ENCODE results near the gene CAMK1D.

CAMK1D gene

DNA sequence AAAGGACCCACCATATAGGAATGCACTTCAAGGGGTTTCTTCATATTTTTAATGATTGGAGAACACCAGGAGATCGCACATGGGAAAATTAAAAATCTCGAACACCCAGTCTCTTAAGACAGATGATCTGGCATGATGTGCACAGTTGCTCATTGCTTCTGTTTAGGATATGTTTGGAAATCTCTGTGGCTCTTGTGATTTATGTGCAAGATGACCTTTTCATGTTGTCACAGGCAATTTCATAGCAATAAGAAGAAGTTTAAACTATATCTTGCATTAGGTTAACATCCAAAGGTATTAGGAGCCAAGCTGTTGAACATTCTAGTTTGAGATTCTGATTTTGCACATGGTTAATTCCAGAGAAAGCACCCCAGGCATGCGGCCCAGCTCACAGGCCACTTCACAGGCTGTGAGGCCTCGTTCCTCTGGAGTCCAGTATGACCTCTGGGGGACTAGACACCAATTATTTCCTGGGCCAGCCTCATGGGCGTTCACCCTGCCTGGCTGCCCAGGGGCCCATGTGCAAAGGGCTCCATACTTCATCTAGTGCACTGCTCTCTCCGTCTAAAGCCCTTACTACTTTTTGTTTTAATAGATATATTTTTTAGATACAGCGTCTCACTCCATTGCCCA is 28.4 kb downstream of the CAMK1D start:
- no peak for DNase-seq

DNA sequence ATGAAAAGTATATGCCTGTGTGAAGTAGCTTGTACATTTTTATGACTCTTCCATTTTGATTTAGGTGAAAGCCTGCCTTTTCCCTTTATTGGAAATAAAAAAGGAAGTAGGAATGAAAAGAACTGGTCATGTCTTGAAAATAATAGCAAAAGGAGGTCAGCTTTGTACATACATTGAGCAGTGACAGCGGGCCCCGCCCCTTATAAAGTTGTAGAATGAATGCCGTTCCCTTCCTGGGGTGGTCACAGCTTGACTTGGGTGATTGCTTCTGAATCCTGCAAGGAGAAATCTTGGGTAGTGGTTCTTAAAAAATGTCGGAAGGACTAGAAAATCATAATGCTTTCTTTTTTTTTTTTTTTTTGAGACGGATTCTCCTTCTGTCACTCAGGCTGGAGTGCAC is 31.7 kb downstream of the CAMK1D start:
- DNase-seq, result no peak

- no peak for DNase-seq
These were observed 32.3 kb downstream of the CAMK1D start for GRCh38 chr10:12381536-12382156.

DNA sequence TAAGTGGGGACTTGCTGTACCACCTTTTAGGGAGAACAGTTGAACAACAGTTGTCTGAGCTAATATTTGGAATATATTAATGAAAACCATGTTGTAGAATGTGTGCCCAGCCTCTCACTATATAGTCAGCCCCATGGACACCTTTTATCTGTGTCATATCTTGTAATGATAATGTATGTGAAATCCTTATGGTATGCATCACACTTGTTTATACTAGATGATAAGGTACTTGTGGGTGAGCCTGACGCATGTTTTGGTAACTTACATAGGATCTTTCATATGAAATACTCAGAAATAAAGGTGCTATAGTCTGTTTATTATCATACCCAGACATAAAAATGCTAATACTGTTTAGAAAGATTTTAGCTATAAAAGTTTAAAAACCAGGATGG is 32.8 kb downstream of the CAMK1D start:
- no peak for DNase-seq

DNA sequence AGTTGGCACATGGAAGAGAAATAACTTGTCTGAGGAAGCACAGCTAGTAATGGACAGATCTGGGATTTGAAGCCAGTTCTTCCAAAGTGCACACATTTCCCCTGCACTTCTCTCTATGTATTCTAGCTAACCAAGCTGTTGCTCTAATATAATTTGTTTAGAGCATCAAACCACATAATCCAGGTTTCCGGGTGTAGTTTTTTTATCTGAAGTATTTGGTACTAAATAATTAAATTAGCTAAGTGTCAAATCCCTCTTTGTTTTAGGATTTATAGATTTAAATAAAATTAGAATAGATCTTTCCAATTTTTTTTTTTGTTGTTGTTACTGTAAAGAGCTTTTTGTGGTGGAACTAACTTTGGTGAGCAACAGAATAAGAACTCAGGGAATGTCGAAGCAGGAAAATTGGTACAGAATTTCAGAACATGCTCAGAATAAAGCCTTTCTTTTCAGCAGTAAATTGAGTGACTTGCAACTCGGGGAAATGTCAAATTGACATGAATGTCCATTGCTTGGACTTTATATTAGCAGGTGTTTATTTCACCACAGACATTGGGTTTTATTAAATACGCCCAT is 33.7 kb downstream of the CAMK1D start:
- DNase-seq, result no peak

DNA sequence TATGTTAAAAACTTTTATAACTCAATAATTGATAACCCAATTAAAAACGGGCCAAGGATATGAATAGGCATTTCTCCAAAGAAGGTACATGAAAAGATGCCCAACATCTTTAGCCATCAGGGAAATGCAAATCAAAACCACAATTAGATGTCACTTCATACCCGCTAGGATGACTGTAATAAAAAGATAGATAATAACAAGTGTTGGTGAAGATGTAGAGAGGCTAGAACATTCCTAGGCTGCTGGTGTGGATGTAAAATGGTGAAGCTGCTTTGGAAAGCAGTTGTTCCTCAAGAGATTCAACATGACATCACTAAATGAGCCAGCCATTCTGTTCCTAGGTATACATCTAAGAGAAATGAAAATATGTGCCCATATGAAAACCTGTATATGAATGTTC is 35.6 kb downstream of the CAMK1D start:
- no peak for DNase-seq

GRCh38 chr10:12387561-12388210 is 38.3 kb downstream of the CAMK1D start:
- DNase-seq, result no peak

- no peak for DNase-seq
These were observed 39.3 kb downstream of the CAMK1D start for GRCh38 chr10:12388671-12389070.

DNA sequence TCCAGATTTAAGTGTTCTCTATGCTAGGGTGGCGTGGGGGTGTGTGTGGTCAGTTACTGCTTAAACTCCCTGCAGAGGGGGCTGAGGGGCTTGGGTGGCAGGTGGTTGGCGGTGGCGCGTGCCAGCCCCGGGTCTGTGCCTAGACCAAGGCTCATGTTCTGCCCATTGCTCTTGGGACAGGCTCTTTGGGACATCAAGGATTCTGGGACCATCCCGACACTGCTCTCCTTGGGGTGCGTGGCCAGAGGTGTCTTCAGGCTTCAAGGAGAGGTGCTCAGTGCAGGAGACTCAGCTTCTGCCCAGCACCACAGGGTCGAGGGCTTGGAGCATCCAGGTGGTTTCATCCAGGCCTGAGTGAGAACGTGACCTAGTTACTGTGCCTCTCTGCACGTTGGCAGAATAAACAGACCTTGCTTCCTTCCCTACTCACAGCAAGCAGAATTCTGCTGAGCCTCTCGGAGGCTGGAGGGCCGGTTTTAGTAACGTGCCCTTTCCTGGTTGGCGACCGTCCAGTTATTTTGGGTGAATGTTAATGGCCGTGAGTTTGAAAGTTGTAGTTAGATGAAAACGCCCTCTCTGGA is 39.9 kb downstream of the CAMK1D start:
- no peak for DNase-seq

DNA sequence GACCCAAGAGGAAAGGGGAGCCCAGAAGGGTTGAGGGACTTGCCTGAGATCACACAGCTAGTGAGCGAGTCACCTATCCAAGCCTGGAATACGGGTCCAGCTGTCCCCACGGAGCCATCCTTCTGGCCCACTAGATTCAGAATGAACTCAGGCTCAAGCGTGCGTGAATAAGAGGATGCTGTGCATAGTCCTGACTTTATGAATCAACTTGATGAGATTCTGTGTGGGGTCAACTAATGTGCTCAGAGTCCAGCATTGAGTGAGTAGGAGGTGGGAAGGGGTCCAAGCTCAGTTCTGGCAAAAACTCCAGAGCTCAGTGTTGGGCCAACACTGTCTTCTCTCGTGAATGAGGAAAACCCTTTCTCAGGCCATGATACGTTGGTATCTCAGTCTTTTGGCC is 41.4 kb downstream of the CAMK1D start:
- DNase-seq, result no peak

DNA sequence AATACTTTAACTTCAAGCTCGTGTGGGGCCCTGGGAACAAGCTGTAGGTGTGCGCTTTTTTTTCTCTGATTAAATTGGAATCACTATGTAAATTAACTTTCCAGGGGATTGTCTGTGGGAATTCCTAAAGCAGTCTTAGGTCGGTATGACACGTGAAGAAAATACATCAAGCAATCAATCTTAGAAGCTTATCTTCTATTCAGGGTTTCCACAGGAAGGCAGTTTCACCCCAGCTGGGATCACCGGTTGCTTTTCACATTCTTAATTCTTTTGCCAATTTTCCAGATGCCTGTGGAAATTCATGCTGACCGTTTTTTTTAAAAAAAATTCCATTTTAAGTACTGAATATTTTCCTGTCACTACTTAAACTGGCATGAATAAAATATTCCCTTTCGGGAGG is 41.9 kb downstream of the CAMK1D start:
- DNase-seq, result no peak

DNA sequence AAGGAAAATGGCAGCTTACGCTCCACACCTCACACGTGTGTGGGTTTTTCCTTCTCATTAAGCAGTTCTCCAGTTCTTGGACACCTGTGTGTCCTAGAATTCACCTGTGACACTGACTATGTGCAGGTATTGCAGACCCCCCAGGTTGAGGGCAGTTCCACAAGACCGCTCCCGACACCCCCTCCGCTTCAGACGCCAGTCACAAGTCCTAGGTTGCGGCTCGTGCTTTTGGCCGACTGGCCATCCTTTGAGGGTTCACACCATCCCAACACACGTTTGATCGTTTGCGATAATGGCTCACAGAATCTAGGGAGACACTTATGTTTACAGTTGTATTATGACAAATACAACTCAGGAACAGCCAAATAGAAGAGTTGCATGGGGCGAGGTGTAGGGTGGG is 44.5 kb downstream of the CAMK1D start:
- no peak for DNase-seq

DNA sequence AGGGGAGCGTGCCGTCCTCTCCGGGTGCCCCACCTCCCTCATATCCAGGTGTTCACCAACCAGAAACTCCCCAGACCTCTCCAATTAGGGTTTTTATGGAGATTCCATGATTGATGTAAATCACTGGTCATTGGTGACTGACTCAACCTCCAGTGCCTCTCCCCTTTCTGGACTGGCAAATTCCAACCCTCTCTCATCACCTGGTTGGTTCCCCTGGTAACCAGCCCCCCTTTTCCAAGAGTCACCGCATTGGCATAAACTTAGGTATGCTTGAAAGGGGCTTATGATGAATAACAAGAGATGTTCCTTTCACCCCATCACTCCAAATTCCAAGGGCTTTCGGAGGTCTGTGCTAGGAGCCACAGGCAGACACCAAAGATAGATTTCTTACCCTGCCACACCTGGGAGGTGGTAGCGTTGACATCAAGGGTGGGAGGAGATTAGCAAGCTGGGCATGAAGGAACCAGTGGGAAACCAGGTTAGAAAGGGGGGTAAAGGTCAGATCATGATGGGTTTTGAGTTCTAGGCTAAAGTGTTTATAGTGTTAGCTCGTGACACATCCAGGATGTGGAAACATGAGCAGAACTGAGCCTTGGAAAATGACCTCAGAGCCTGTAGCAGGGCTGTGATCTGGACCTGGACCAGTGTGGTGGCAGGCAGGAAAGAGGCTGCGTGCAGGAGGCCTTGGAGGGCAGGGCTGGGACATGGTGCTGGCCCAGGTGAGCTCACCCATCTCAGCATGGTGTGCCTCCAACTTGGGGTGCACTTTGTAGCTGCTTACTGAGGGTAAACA is 45.1 kb downstream of the CAMK1D start:
- DNase-seq, result no peak

DNA sequence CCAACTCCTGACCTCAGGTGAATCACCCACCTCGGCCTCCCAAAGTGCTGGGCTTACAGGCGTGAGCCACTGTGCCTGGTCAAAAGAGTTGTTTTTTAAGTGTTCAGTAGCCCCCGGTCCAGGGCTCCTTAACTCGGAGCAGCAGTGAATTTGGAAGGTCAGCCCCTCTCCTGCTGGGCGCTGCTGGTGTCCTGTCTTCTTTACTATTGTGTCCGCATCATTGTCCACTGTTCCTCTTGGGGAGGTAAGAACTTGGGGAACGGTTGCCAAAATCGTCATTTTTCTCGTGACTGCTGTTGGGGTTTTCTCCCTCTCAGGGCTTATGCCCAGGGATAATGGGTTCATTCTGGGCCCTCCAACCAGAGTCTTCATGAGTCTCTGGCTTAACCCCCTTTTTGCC is 46.7 kb downstream of the CAMK1D start:
- DNase-seq, result no peak

DNA sequence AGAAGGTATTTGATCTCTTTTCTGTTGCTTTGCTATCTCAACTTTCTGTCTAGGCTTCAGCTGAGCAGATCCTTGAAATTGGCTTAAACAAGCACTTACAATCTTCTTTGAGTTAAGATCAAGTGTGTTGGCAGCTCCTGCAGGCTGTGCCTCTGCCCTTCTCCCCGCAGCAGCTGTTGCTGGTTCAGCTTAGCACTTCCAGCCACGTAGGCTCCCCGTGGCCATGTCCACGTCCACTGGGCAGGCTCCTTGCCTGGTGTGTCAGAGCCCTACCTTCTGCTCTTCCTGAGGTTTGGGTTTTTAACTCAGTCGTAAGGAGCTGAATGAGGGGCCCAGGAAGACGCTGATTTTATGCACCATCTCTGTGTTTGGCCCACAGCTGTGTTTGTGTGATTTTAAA is 47.2 kb downstream of the CAMK1D start:
- DNase-seq, result no peak

- DNase-seq, result no peak
These were observed 48.0 kb downstream of the CAMK1D start for GRCh38 chr10:12397147-12397896.

- DNase-seq, result no peak
These were observed 48.6 kb downstream of the CAMK1D start for GRCh38 chr10:12397941-12398340.

DNA sequence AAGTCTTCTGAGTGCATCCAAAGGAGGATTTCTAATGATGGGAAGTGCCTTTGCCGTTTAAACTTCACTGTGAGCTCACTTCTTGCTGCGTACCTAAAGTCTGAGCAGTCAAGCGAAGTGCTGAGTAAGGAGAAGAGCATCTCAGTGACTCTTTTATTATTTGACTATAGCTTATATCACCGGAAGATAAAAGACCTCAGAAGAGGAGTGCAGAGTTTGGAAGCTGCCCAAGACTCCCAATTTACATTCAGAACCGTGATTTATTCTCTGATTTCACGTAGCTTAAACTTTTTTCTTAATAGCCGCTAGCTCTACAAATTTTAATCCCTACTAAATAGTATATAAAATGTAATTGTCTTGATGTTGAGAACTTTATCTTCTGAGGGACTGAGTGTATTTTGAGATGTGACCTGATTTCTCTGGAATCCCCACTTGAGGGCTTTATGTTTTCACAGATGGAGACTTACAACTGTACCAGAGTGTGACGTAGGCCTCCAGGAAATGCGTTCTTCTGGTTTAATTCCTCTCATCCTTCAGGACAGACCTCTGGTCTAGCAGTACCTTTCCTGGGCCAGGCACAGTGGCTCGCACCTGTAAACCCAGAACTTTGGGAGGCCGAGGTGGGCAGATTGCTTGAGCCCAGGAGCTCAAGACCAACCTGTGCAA is 51.1 kb downstream of the CAMK1D start:
- no peak for DNase-seq

- no peak for DNase-seq
These were observed 52.1 kb downstream of the CAMK1D start for GRCh38 chr10:12401466-12401865.

DNA sequence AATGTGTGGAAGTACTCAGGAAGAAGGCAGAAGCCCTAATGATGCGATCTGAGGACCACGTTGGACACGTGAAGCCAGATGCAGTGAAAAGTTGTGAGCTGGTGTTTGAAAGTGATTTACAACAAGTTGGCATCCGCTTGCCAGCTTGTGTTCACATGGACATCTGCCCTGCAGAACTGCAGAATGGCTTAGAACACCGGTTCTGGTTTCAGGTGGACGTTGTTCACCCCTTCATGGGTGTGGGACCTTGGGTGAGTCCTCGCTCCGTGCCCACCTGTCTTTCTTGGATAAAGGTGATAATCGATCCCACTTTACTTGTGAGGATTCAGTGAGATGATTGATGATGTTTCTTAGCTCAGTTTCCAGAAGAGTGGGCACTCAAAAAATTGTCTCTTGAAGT is 53.8 kb downstream of the CAMK1D start:
- no peak for DNase-seq

All from activated CD4-positive, alpha-beta T cell treated with anti-CD3 and anti-CD28 coated beads, Interleukin-2, amount 50 U/mL, for 48 hours (primary cell).